Adipose tissue (tissue), 3 donors: Measurements from ENCODE around the gene GAA. TPM values are rescaled to one million over a fixed set of nuclear protein-coding genes. Genes with fewer than 3 reads are reported as not detected.

Source experiments
- H3K27ac ChIP-seq: one replicate; pipeline ENCODE4 v1.5.1; 2013; ENCODE audit warnings: low read depth, low read length
- WGBS, 3 donors: extraction: QIAGEN DNeasy Blood & Tissue Kit; methylation state at CpG; one replicate each; pipeline ENCODE4 v1.1.7; 2013; 5-methylcytosine and 5-hydroxymethylcytosine counted together
- polyA plus RNA-seq, 3 donors: library from polyadenylated mRNA; stranded (reverse); fragments of 200-250 nt; gene quantifications; one replicate each; pipeline ENCODE4 v1.2.3, GENCODE V29; 2013
- donor health status: healthy with polysubstance abuse.
- donor health status: Bipolar disorder and iron deficiency.
- donor health status: healthy.

The GAA gene
- polyA plus RNA-seq, 3 donors: 21.0 to 30.0 (median 26.2) TPM

DNA sequence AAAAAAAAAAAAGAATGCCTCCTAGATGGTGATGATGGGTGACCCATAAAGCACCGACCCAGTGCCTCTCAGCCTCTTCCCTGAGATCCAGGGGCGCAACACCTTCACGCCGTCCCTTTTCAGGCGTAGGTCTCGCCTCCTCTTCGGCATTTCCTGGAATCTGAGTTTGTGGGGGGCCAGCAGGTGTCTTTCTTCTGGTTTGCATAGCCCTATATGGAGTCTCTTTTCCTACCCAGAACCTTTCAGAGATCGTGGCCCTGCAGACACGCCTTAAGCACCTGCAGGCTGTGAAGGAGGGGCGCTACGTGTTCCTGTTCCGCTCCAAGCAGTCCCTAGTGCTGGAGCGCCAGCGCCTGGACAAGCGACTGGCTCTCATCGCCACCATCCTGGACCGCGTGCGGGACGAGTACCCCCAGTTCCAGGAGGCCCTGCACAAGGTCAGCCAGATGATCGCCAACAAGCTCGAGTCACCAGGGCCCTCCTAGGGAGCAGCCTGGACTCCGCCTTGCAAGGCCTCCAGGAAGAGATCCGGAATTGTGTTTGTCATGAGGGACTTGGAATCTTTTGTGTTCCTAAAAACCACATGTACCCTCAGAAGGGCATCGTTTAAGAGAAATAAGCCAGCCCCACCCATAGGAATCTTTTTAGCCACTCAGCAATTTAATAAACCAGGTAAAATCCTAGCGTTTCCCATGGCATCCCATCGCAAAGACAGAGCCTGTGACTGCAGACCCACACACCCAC, 1.9 kb upstream of the GAA start:
- 82 to 94% (median 93%) methylated on average over 27 of the region's 27 CpGs for WGBS, 3 donors
- no peak overlapping the region for H3K27ac ChIP-seq

DNA sequence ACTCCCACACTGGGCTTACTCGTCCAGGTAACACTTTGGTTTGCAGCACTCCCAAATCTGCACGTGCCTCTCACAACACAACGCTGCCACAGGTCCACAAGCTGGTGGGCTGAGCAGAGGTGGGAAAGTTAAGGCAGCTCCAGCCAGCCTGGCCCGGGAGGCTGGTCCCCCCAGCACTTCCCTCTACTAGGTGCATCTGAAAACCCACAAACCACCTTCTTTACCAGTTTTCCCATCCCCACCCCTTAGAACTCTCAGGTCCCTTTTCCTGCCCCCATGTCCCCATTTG, 1.4 kb upstream of the GAA start:
- H3K27ac ChIP-seq: no peak overlapping the region
- 81 to 88% (median 84%) methylated on average over 4 of the region's 4 CpGs for WGBS, 3 donors

DNA sequence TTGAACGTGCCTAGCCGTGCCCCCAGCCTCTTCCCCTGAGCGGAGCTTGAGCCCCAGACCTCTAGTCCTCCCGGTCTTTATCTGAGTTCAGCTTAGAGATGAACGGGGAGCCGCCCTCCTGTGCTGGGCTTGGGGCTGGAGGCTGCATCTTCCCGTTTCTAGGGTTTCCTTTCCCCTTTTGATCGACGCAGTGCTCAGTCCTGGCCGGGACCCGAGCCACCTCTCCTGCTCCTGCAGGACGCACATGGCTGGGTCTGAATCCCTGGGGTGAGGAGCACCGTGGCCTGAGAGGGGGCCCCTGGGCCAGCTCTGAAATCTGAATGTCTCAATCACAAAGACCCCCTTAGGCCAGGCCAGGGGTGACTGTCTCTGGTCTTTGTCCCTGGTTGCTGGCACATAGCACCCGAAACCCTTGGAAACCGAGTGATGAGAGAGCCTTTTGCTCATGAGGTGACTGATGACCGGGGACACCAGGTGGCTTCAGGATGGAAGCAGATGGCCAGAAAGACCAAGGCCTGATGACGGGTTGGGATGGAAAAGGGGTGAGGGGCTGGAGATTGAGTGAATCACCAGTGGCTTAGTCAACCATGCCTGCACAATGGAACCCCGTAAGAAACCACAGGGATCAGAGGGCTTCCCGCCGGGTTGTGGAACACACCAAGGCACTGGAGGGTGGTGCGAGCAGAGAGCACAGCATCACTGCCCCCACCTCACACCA, 724 bp downstream of the GAA start:
- no peak overlapping the region for H3K27ac ChIP-seq
- 31 to 36% (median 32%) methylated on average over 20 to 21 of the region's 21 CpGs for whole genome bisulfite sequencing, 3 donors

DNA sequence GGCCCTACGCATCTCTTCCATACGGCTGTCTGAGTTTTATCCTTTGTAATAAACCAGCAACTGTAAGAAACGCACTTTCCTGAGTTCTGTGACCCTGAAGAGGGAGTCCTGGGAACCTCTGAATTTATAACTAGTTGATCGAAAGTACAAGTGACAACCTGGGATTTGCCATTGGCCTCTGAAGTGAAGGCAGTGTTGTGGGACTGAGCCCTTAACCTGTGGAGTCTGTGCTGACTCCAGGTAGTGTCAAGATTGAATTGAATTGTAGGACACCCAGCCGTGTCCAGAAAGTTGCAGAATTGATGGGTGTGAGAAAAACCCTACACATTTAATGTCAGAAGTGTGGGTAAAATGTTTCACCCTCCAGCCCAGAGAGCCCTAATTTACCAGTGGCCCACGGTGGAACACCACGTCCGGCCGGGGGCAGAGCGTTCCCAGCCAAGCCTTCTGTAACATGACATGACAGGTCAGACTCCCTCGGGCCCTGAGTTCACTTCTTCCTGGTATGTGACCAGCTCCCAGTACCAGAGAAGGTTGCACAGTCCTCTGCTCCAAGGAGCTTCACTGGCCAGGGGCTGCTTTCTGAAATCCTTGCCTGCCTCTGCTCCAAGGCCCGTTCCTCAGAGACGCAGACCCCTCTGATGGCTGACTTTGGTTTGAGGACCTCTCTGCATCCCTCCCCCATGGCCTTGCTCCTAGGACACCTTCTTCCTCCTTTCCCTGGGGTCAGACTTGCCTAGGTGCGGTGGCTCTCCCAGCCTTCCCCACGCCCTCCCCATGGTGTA, 1.5 kb downstream of the GAA start:
- 83 to 90% (median 85%) methylated on average over 15 of the region's 15 CpGs for WGBS, 3 donors
- H3K27ac ChIP-seq: no peak overlapping the region

DNA sequence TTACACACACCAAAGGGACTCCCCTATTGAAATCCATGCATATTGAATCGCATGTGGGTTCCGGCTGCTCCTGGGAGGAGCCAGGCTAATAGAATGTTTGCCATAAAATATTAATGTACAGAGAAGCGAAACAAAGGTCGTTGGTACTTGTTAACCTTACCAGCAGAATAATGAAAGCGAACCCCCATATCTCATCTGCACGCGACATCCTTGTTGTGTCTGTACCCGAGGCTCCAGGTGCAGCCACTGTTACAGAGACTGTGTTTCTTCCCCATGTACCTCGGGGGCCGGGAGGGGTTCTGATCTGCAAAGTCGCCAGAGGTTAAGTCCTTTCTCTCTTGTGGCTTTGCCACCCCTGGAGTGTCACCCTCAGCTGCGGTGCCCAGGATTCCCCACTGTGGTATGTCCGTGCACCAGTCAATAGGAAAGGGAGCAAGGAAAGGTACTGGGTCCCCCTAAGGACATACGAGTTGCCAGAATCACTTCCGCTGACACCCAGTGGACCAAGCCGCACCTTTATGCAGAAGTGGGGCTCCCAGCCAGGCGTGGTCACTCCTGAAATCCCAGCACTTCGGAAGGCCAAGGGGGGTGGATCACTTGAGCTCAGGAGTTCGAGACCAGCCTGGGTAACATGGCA, 2.2 kb downstream of the GAA start:
- no peak overlapping the region for H3K27ac ChIP-seq
- WGBS, 3 donors: 91 to 94% (median 93%) methylated on average over 19 of the region's 19 CpGs

DNA sequence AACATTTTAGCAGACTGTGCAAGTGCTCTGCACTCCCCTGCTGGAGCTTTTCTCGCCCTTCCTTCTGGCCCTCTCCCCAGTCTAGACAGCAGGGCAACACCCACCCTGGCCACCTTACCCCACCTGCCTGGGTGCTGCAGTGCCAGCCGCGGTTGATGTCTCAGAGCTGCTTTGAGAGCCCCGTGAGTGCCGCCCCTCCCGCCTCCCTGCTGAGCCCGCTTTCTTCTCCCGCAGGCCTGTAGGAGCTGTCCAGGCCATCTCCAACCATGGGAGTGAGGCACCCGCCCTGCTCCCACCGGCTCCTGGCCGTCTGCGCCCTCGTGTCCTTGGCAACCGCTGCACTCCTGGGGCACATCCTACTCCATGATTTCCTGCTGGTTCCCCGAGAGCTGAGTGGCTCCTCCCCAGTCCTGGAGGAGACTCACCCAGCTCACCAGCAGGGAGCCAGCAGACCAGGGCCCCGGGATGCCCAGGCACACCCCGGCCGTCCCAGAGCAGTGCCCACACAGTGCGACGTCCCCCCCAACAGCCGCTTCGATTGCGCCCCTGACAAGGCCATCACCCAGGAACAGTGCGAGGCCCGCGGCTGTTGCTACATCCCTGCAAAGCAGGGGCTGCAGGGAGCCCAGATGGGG, 3.1 kb downstream of the GAA start:
- no peak overlapping the region for H3K27ac ChIP-seq
- 56 to 67% (median 62%) methylated on average over 26 of the region's 26 CpGs for WGBS, 3 donors

DNA sequence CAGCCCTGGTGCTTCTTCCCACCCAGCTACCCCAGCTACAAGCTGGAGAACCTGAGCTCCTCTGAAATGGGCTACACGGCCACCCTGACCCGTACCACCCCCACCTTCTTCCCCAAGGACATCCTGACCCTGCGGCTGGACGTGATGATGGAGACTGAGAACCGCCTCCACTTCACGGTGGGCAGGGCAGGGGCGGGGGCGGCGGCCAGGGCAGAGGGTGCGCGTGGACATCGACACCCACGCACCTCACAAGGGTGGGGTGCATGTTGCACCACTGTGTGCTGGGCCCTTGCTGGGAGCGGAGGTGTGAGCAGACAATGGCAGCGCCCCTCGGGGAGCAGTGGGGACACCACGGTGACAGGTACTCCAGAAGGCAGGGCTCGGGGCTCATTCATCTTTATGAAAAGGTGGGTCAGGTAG, 3.6 kb downstream of the GAA start:
- no peak overlapping the region for H3K27ac ChIP-seq
- WGBS, 3 donors: 82 to 87% (median 84%) methylated on average over 18 of the region's 18 CpGs

DNA sequence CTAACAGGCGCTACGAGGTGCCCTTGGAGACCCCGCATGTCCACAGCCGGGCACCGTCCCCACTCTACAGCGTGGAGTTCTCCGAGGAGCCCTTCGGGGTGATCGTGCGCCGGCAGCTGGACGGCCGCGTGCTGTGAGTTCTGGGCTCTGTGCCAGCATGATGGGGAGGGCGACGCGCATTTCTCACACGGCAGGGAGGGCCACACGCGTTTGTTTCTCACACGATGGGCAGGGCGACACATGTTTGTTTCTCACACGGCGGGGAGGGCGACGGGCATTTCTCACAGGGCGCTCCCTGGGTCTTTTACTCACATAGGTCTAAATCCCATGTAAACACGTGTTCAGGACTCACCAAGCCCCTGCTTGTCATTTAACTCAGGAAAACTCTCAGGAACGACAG, 4.4 kb downstream of the GAA start:
- H3K27ac ChIP-seq: no peak overlapping the region

DNA sequence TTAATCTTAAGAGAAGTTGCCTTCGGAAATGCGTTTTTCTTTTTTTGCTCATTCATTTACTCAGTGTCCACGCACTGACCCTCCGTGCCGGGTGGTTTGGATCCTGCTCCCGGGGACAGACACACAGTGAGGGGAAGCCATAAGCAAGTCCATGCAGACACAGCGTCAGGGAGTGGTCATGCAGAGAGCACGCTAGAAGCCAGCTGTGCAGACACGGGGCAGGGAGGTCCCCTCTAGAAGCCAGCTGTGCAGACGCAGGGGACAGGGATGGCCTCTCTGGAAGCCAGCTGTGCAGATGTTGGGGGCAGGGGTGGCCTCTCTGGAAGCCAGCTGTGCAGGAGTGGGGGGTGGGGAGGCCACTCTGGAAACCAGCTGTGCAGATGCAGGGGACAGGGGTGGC, 4.8 kb downstream of the GAA start:
- no peak overlapping the region for H3K27ac ChIP-seq
- 57 to 78% (median 57%) methylated on average over 10 of the region's 10 CpGs for WGBS, 3 donors

More for the DNA sequence above, 4.4 kb downstream of the GAA start:
- 27 to 54% (median 37%) methylated on average over 29 of the region's 29 CpGs for WGBS, 3 donors

DNA sequence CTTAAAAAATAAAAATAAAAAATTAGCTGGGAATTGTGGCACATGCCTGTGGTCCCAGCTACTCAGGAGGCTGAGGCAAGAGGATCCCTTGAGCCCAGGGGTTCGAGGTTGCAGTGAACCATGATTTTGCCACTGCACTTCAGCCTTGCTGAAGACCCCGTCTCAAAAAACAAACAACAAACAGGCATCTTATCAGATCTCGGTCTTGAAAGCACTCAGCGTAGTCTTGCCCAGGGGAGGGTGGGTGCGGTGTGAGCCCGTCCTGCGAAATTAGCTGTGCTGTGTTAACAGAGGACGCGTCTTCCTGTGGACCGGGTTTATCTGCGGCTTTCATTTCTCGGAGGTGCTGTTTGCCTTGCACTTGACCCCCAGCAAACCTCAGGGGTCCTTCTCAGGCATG, 5.4 kb downstream of the GAA start:
- 79 to 89% (median 88%) methylated on average over 12 of the region's 12 CpGs for WGBS, 3 donors

DNA sequence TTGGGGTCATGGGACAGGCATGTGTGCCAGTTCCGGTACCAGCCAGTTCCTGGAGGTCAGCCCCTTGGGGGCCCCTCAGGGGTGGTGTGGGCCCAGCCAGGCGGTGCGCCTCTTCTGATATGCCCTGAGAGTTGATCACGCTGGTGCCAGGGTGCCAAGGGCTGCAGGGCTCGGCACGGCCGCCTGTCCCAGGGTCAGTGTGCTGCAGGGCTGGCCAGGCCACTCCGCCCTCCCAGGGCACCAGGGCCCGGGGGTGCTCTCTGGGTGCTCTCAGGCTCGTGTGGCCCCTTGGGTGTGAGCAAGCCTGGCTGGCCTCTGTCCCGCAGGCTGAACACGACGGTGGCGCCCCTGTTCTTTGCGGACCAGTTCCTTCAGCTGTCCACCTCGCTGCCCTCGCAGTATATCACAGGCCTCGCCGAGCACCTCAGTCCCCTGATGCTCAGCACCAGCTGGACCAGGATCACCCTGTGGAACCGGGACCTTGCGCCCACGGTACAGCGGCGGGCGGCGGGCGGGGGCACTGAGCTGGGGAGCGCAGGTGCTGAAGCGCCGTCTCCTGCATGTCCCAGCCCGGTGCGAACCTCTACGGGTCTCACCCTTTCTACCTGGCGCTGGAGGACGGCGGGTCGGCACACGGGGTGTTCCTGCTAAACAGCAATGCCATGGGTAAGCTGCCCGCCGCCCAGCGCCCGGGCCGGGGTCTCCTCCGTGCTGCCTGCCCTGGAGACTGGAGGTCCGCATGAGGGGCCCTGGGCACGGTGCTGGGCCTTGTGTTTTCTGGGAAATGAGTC, 6.0 kb downstream of the GAA start:
- H3K27ac ChIP-seq: no peak overlapping the region
- WGBS, 3 donors: 91 to 94% (median 93%) methylated on average over 42 to 46 of the region's 46 CpGs

More for the DNA sequence above, 5.4 kb downstream of the GAA start:
- H3K27ac ChIP-seq: no peak overlapping the region

DNA sequence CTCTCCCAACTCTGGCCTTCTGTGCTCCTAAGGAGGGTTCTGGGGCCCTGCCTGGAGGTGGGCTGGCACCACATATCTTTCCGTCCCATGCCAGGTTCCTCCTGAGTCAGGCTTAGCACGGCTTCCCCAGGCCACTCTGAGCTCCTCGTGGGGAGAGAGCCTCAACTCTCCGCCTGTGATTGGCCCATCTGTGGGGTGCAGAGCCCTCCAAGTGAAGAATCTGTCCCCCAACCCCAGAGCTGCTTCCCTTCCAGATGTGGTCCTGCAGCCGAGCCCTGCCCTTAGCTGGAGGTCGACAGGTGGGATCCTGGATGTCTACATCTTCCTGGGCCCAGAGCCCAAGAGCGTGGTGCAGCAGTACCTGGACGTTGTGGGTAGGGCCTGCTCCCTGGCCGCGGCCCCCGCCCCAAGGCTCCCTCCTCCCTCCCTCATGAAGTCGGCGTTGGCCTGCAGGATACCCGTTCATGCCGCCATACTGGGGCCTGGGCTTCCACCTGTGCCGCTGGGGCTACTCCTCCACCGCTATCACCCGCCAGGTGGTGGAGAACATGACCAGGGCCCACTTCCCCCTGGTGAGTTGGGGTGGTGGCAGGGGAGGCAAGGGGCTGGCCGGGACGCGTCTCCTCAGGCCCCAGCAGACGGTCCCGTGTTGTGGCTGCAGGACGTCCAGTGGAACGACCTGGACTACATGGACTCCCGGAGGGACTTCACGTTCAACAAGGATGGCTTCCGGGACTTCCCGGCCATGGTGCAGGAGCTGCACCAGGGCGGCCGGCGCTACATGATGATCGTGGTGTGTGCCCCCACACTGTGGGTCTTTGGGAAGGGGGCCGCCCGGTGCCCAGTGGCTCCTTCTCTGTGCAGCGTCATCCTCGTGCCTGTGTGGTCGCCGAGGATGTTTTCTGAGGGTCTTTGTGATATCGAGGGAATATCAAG, 6.9 kb downstream of the GAA start:
- WGBS, 3 donors: 90 to 93% (median 92%) methylated on average over 36 to 40 of the region's 40 CpGs
- no peak overlapping the region for H3K27ac ChIP-seq

DNA sequence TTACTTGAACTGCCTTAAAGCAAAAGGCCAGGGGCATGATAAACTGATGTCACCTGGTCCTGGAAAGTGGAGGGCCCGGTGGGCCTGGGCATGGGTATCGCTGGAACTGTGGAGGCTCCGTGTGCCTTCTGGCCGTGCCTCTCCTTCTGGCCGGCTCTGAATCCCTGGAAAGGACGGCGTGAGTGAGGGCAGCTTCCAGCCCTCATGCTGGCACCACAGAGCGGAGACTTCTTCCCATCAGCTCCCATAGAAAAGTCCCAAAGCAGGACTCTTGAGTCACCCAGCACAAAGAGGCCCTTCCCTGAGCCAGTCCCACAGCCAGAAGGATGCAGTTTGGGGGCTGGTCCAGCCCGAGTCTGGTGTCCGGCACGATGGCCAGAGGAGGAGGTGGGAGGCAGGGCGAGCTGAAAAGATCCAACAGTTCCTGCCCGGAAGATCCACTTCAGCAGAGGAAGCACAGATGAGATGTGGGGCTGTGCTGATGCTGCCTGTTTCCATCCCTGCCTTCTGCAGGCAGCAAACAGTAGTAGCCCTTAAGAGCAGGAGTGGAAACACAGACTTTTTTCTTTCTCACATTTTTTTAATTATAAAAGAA, 7.8 kb downstream of the GAA start:
- 80 to 89% (median 86%) methylated on average over 13 of the region's 13 CpGs for WGBS, 3 donors

DNA sequence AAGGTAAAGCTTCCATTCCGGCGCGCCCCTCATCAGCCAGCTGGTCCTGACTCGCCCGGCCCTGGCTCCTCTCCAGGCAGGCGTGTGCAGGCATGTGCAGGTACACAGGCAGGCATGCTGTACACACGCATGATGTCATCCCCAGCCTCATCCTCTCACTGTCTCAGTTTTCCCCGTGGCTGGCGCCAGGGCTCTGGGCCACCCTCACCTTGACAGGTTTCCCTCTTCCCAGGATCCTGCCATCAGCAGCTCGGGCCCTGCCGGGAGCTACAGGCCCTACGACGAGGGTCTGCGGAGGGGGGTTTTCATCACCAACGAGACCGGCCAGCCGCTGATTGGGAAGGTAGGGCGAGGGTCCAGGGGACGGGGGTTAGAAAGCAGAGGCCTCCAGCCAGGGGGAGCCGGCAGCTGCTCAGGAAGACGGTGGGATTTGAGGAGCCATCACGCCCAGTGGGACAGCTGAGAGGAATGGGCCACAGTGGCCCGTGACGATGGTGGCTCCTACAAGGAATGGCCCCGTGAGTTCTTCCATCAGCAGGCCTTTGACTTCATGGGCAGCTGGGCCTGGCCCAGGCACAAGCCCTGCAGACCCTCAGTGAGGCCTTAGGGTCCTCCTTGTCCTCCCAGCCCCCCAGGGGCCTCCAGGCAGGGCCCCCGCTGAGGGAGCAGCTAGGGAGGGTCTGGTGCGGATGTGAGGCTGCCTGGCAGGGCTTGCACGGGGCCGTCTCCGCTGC, 8.5 kb downstream of the GAA start:
- 89 to 92% (median 90%) methylated on average over 29 to 30 of the region's 30 CpGs for WGBS, 3 donors
- no peak overlapping the region for H3K27ac ChIP-seq

More for the DNA sequence above, 7.8 kb downstream of the GAA start:
- H3K27ac ChIP-seq: no peak overlapping the region

DNA sequence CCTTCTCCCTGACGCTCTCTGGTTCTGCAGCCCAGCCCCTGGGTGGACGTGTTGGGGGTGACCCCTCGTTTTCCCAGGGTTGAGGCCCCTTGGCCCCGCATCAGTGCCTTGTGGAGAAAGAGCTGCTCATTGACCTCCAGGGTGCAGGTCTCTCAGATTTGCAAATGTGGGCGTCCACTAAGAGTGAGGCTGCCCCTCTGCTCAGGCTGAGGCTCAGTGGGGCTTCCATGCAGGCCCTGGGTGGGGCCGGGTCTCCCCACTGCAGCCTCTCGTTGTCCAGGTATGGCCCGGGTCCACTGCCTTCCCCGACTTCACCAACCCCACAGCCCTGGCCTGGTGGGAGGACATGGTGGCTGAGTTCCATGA, 9.0 kb downstream of the GAA start:
- 79 to 84% (median 82%) methylated on average over 9 of the region's 9 CpGs for WGBS, 3 donors
- no peak overlapping the region for H3K27ac ChIP-seq
